SK-N-SH (cell line): ENCODE results near the gene PLCG2. TPM values are rescaled to one million over a fixed set of nuclear protein-coding genes. Genes with fewer than 3 reads are reported as not detected.

Experiments used
- CTCF ChIA-PET: fragments of 300-600, 350-600 bp; formaldehyde crosslinking; extraction: SDS; loops from one replicate; lab custom pipeline; 2021; lab: Yijun Ruan, JAX
- POLR2A ChIA-PET: fragments of 350-600 bp; sonication (Branson Sonifier 250); formaldehyde crosslinking; extraction: SDS; loops from one replicate; lab custom pipeline; 2020; ENCODE audit warnings: antibody characterized with exemption, inconsistent platforms; lab: Yijun Ruan, JAX
- DNase-seq: peaks from one replicate; pipeline ENCODE4 v3.0.0; 2012
- H2AFZ ChIP-seq: fragments of 200-600 bp; sonication (generic); 2 replicates; pipeline ENCODE4 v1.8.1; 2016; ENCODE audit warnings: antibody characterized with exemption, mild to moderate bottlenecking, low read depth
- H3F3A ChIP-seq: fragments of 200-600 bp; sonication (generic); replicated peaks from 2 replicates; pipeline ENCODE3; 2016; ENCODE audit warnings: antibody characterized with exemption, mild to moderate bottlenecking; ENCODE audit not compliant: insufficient read depth
- H3K27ac ChIP-seq, 2 experiments: fragments of 200-500 bp in 1 of 2; fragments of 200-600 bp in 1 of 2; sonication (Bioruptor generic) in 1 of 2; sonication (generic), shearing (Covaris generic) in 1 of 2; 2 replicates each; pipeline versions ENCODE4 v1.5.1 to v1.6.1; 2014 to 2016; ENCODE audit warnings: low read depth in 2 of 2, inconsistent platforms in 1 of 2, low read length in 1 of 2, mild to moderate bottlenecking in 1 of 2, mixed read lengths in 1 of 2
- H3K27me3 ChIP-seq: fragments of 200-600 bp; sonication (generic), shearing (Covaris generic); 2 replicates; pipeline ENCODE4 v1.6.1; 2016; ENCODE audit warnings: mixed run types; ENCODE audit not compliant: insufficient read depth
- H3K36me3 ChIP-seq, 2 experiments: fragments of 200-500 bp in 1 of 2; fragments of 200-600 bp in 1 of 2; sonication (Bioruptor generic) in 1 of 2; sonication (generic) in 1 of 2; replicated peaks in 1 of 2; 2 replicates each; pipeline versions ENCODE3 to v1.5.1; 2014 to 2016; ENCODE audit warnings: low read length in 1 of 2, mild to moderate bottlenecking in 1 of 2; ENCODE audit not compliant: insufficient read depth in 2 of 2, control insufficient read depth in 1 of 2
- H3K4me1 ChIP-seq, 2 experiments: fragments of 200-500 bp in 1 of 2; fragments of 200-600 bp in 1 of 2; sonication (Bioruptor generic) in 1 of 2; sonication (generic), shearing (Covaris generic) in 1 of 2; 2 replicates each; pipeline versions ENCODE4 v1.5.1 to v1.6.1; 2014 to 2016; ENCODE audit warnings: low read depth in 1 of 2, low read length in 1 of 2, mixed run types in 1 of 2; ENCODE audit not compliant: insufficient read depth in 2 of 2, control insufficient read depth in 1 of 2
- H3K4me2 ChIP-seq: fragments of 200-600 bp; sonication (generic), shearing (Covaris generic); 2 replicates; pipeline ENCODE4 v1.6.1; 2017; ENCODE audit warnings: mixed run types
- H3K4me3 ChIP-seq, 2 experiments: fragments of 200-500 bp in 1 of 2; fragments of 200-600 bp in 1 of 2; sonication (Bioruptor generic) in 1 of 2; sonication (generic), shearing (Covaris generic) in 1 of 2; 2 replicates each; pipeline versions ENCODE4 v1.5.1 to v1.8.1; 2014 to 2016; ENCODE audit warnings: low read depth in 2 of 2, inconsistent platforms in 1 of 2, low read length in 1 of 2, mild to moderate bottlenecking in 1 of 2, mixed read lengths in 1 of 2, moderate library complexity in 1 of 2
- H3K79me2 ChIP-seq: fragments of 200-600 bp; sonication (generic); 2 replicates; pipeline ENCODE4 v1.8.1; 2017; ENCODE audit warnings: mild to moderate bottlenecking; ENCODE audit not compliant: insufficient read depth
- H3K9ac ChIP-seq: fragments of 200-600 bp; sonication (generic); 2 replicates; pipeline ENCODE4 v1.6.1; 2017; ENCODE audit warnings: mixed run types
- H3K9me2 ChIP-seq: fragments of 200-600 bp; sonication (generic); 2 replicates; pipeline ENCODE4 v1.6.1; 2017; ENCODE audit warnings: mixed run types
- H3K9me3 ChIP-seq: fragments of 200-600 bp; sonication (generic); 2 replicates; pipeline ENCODE4 v1.6.1; 2017; ENCODE audit warnings: mixed run types, mild to moderate bottlenecking, moderate library complexity
- H4K20me1 ChIP-seq: fragments of 200-600 bp; sonication (generic); 2 replicates; pipeline ENCODE4 v1.6.1; 2017; ENCODE audit warnings: mild to moderate bottlenecking, mixed run types; ENCODE audit not compliant: insufficient read depth
- ELF1 ChIP-seq: IDR thresholded peaks from 2 replicates; pipeline ENCODE4 v1.4.0; 2012
- EP300 ChIP-seq, 2 experiments: IDR thresholded peaks; 2 replicates each; pipeline versions ENCODE4 v1.4.0 to v1.6.1; 2012; ENCODE audit warnings: borderline replicate concordance in 1 of 2, low read depth in 1 of 2, low read length in 1 of 2
- FOXJ3 ChIP-seq: sonication (generic); formaldehyde crosslinking; IDR thresholded peaks from 2 replicates; pipeline ENCODE4 v1.5.1; 2020; ENCODE audit warnings: mild to moderate bottlenecking, missing genetic modification reagents
- FOXM1 ChIP-seq: IDR thresholded peaks from 2 replicates; pipeline ENCODE4 v1.4.0; 2012; ENCODE audit warnings: low read depth, mild to moderate bottlenecking
- GABPA ChIP-seq: IDR thresholded peaks from 2 replicates; pipeline ENCODE4 v1.4.0; 2012; ENCODE audit warnings: low read depth, mild to moderate bottlenecking
- GATA2 ChIP-seq: sonication (generic); formaldehyde crosslinking; IDR thresholded peaks from 2 replicates; pipeline ENCODE4 v1.5.0; 2020; ENCODE audit warnings: mild to moderate bottlenecking, missing genetic modification reagents
- JUND ChIP-seq: IDR thresholded peaks from 2 replicates; pipeline ENCODE4 v1.4.0; 2012
- MXI1 ChIP-seq: IDR thresholded peaks from 2 replicates; pipeline ENCODE4 v1.6.1; 2012; ENCODE audit warnings: mild to moderate bottlenecking, low read depth, low read length, improper control_type of control experiment
- NFIC ChIP-seq: IDR thresholded peaks from 2 replicates; pipeline ENCODE4 v1.4.0; 2012; ENCODE audit warnings: borderline replicate concordance
- NRF1 ChIP-seq: IDR thresholded peaks from 2 replicates; pipeline ENCODE4 v1.6.1; 2012; ENCODE audit warnings: low read depth, mild to moderate bottlenecking, low read length
- POLR2AphosphoS5 ChIP-seq: IDR thresholded peaks from 2 replicates; pipeline ENCODE4 v1.6.1; 2012; ENCODE audit warnings: low read depth, low read length
- RXRA ChIP-seq: IDR thresholded peaks from 2 replicates; pipeline ENCODE4 v1.4.0; 2012; ENCODE audit warnings: low read depth, mild to moderate bottlenecking, borderline replicate concordance
- SIN3A ChIP-seq: IDR thresholded peaks from 2 replicates; pipeline ENCODE4 v1.6.1; 2012; ENCODE audit warnings: low read depth, mild to moderate bottlenecking, low read length, moderate library complexity, borderline replicate concordance
- SMC3 ChIP-seq: IDR thresholded peaks from 2 replicates; pipeline ENCODE4 v1.6.1; 2012; ENCODE audit warnings: low read depth, low read length, improper control_type of control experiment
- TAF1 ChIP-seq: IDR thresholded peaks from 2 replicates; pipeline ENCODE4 v1.6.1; 2012; ENCODE audit warnings: low read depth, mild to moderate bottlenecking, low read length, moderate library complexity, borderline replicate concordance
- TEAD4 ChIP-seq: IDR thresholded peaks from 2 replicates; pipeline ENCODE4 v1.4.0; 2012; ENCODE audit warnings: mild to moderate bottlenecking, borderline replicate concordance; ENCODE audit not compliant: insufficient read depth
- YY1 ChIP-seq: IDR thresholded peaks from 2 replicates; pipeline ENCODE4 v1.4.0; 2012; ENCODE audit warnings: low read depth, mild to moderate bottlenecking
- WGBS: methylation state at CpG from one replicate; pipeline ENCODE4 v1.1.6; 2017; ENCODE audit warnings: low lambda C conversion rate; 5-methylcytosine and 5-hydroxymethylcytosine counted together
- polyA plus RNA-seq, 3 experiments: library from polyadenylated mRNA; depleted of rRNA; stranded (reverse); fragments of >200 nt; gene quantifications; 2 replicates each; pipeline ENCODE4 v1.2.3, GENCODE V29; 2012
- TF ChIP-seq, protein P1 (sequence below): IDR thresholded peaks from 2 replicates; pipeline ENCODE4; 2012
- TF ChIP-seq, protein P2 (sequence below): IDR thresholded peaks from 2 replicates; pipeline ENCODE4 v1.6.1; 2012; ENCODE audit warnings: mild to moderate bottlenecking, low read depth, low read length, moderate library complexity
- TF ChIP-seq, protein P3 (sequence below): fragments of 150-350 bp; IDR thresholded peaks from 2 replicates; pipeline ENCODE4 v1.6.1; 2016; ENCODE audit warnings: mild to moderate bottlenecking, low read depth, low read length
- TF ChIP-seq, protein P4 (sequence below): fragments of 200-600 bp; sonication (generic); IDR thresholded peaks from 2 replicates; pipeline ENCODE4 v1.6.1; 2017; ENCODE audit warnings: antibody characterized with exemption, mild to moderate bottlenecking, moderate library complexity

PLCG2 gene
- polyA plus RNA-seq, 1 of the 3 experiments (the other 2 are of a cell fraction), result 0.23 TPM

DNA sequence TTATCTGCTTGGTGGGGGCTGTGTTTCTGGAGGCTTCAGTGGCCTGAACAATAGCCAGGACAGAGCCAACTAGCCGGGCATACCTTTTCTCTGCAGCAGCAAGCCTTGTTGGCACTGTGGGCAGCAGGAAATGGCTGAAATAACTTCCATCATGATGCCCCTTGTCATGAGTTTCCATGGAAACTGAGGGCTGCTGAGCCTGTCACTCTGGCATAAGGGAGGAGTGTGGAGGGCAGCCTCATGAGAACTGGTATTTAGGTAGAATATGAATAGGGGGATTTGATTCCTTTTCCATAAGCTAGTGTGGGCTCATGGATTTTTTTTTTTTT lies 39.4 kb downstream of the PLCG2 start:
- WGBS, result 0% methylated on average over 1 of the region's 1 CpG

DNA sequence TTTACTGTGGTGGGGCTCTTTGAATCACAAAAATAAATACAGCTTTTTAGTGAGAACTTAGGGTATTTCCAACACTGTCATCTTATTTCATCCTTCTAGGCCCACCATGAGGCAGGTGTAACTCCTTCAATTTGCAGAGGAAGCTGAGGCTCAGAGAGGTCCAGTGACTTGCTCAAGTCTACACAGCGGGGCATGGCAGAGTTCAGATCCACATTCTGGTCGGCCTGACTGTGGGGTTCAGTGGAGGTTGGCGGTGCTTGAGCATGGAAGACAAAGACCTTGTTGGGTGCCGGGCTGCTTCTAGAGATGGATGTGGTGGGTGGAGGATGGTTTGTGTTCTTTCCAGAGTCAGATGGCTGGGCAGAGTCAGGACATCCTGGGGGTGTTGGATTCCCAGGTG lies 39.8 kb downstream of the PLCG2 start:
- H3F3A ChIP-seq, result no peaks in the 10 kb centered on the region
- no peaks in the 10 kb centered on the region; the same call in 1 of the 2 replicates for H3K27me3 ChIP-seq
- no peak overlapping the region for H3K4me3 ChIP-seq
- no peaks in the 10 kb centered on the region for H3K9me2 ChIP-seq
- no peaks in the 10 kb centered on the region for H3K79me2 ChIP-seq
- H3K36me3 ChIP-seq, result no peaks in the 10 kb centered on the region
- no peak overlapping the region for H3K27ac ChIP-seq
- ChIA-PET POLR2A (no interaction called here), CTCF (interaction anchor here (0.7 kb wide), 1 partner anchor 28 kb away, joined by 3 read pairs; no protein-coding TSS in a partner anchor)
- H3K9me3 ChIP-seq, result no peaks in the 10 kb centered on the region
- DNase-seq, result no peak
- H4K20me1 ChIP-seq, result no peaks in the 10 kb centered on the region
- WGBS, result 40% methylated on average over 4 of the region's 4 CpGs
- no peak overlapping the region for H2AFZ ChIP-seq
- H3K4me2 ChIP-seq, result no peak overlapping the region
- no peaks in the 10 kb centered on the region for H3K4me1 ChIP-seq
- H3K9ac ChIP-seq, result no peak overlapping the region
- TF ChIP-seq EP300 (IDR thresholded peaks at IDR 0.05; ENCODE audit: borderline replicate concordance in 1 of 2, low read depth in 1 of 2, low read length in 1 of 2), result no peak
- no peak for TF ChIP-seq POLR2AphosphoS5
- TF ChIP-seq NFIC, result no peak
- TF ChIP-seq ELF1, result no peak
- TF ChIP-seq MXI1, result no peak
- no peak for TF ChIP-seq SIN3A
- TF ChIP-seq, protein P1, sequence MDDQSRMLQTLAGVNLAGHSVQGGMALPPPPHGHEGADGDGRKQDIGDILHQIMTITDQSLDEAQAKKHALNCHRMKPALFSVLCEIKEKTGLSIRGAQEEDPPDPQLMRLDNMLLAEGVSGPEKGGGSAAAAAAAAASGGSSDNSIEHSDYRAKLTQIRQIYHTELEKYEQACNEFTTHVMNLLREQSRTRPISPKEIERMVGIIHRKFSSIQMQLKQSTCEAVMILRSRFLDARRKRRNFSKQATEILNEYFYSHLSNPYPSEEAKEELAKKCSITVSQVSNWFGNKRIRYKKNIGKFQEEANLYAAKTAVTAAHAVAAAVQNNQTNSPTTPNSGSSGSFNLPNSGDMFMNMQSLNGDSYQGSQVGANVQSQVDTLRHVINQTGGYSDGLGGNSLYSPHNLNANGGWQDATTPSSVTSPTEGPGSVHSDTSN, result no peak
- TF ChIP-seq, protein P2, sequence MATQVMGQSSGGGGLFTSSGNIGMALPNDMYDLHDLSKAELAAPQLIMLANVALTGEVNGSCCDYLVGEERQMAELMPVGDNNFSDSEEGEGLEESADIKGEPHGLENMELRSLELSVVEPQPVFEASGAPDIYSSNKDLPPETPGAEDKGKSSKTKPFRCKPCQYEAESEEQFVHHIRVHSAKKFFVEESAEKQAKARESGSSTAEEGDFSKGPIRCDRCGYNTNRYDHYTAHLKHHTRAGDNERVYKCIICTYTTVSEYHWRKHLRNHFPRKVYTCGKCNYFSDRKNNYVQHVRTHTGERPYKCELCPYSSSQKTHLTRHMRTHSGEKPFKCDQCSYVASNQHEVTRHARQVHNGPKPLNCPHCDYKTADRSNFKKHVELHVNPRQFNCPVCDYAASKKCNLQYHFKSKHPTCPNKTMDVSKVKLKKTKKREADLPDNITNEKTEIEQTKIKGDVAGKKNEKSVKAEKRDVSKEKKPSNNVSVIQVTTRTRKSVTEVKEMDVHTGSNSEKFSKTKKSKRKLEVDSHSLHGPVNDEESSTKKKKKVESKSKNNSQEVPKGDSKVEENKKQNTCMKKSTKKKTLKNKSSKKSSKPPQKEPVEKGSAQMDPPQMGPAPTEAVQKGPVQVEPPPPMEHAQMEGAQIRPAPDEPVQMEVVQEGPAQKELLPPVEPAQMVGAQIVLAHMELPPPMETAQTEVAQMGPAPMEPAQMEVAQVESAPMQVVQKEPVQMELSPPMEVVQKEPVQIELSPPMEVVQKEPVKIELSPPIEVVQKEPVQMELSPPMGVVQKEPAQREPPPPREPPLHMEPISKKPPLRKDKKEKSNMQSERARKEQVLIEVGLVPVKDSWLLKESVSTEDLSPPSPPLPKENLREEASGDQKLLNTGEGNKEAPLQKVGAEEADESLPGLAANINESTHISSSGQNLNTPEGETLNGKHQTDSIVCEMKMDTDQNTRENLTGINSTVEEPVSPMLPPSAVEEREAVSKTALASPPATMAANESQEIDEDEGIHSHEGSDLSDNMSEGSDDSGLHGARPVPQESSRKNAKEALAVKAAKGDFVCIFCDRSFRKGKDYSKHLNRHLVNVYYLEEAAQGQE, result no peak

More for the DNA sequence above, 39.4 kb downstream of the PLCG2 start:
- CTCF ChIA-PET, result interaction anchor here (0.7 to 0.8 kb wide), 2 partner anchors 12 to 28 kb away, joined by 3 read pairs; no protein-coding TSS in a partner anchor
- POLR2A ChIA-PET, result no interaction called here
- H3F3A ChIP-seq, result no peaks in the 10 kb centered on the region
- H3K79me2 ChIP-seq, result no peaks in the 10 kb centered on the region
- H3K9me3 ChIP-seq, result no peaks in the 10 kb centered on the region
- H3K4me2 ChIP-seq, result no peak overlapping the region
- H3K36me3 ChIP-seq, result no peaks in the 10 kb centered on the region
- TF ChIP-seq SMC3 (no peak), GABPA (no peak), GATA2 (no peak), FOXJ3 (CRISPR knock-in tag) (no peak), TAF1 (no peak), SIN3A (no peak), YY1 (no peak), NRF1 (no peak), TEAD4 (no peak), ELF1 (no peak), RXRA (no peak), JUND (no peak), POLR2AphosphoS5 (no peak), NFIC (no peak), FOXM1 (no peak)
- TF ChIP-seq, protein P1, result no peak
- TF ChIP-seq, protein P3, sequence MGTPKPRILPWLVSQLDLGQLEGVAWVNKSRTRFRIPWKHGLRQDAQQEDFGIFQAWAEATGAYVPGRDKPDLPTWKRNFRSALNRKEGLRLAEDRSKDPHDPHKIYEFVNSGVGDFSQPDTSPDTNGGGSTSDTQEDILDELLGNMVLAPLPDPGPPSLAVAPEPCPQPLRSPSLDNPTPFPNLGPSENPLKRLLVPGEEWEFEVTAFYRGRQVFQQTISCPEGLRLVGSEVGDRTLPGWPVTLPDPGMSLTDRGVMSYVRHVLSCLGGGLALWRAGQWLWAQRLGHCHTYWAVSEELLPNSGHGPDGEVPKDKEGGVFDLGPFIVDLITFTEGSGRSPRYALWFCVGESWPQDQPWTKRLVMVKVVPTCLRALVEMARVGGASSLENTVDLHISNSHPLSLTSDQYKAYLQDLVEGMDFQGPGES, result no peak
- TF ChIP-seq, protein P4, sequence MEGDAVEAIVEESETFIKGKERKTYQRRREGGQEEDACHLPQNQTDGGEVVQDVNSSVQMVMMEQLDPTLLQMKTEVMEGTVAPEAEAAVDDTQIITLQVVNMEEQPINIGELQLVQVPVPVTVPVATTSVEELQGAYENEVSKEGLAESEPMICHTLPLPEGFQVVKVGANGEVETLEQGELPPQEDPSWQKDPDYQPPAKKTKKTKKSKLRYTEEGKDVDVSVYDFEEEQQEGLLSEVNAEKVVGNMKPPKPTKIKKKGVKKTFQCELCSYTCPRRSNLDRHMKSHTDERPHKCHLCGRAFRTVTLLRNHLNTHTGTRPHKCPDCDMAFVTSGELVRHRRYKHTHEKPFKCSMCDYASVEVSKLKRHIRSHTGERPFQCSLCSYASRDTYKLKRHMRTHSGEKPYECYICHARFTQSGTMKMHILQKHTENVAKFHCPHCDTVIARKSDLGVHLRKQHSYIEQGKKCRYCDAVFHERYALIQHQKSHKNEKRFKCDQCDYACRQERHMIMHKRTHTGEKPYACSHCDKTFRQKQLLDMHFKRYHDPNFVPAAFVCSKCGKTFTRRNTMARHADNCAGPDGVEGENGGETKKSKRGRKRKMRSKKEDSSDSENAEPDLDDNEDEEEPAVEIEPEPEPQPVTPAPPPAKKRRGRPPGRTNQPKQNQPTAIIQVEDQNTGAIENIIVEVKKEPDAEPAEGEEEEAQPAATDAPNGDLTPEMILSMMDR, result no peak
- TF ChIP-seq, all 33 proteins: peak for 0
- no peak overlapping the region for H3K9ac ChIP-seq
- H3K27ac ChIP-seq, result no peak overlapping the region
- H3K4me1 ChIP-seq, result no peaks in the 10 kb centered on the region
- H3K9me2 ChIP-seq, result no peaks in the 10 kb centered on the region
- no peak for DNase-seq
- H3K27me3 ChIP-seq, result no peaks in the 10 kb centered on the region; the same call in 1 of the 2 replicates
- no peaks in the 10 kb centered on the region for H4K20me1 ChIP-seq
- H3K4me3 ChIP-seq, result no peak overlapping the region
- no peak overlapping the region for H2AFZ ChIP-seq
